HFFc6 (cell line): Measurements from ENCODE around the gene PIGA. TPM values are rescaled to one million over a fixed set of nuclear protein-coding genes. Genes with fewer than 3 reads are reported as not detected.
"Not testable (repeated sequence)": the region's sequence is repeated elsewhere in the genome, so short reads cannot be mapped to it uniquely, and the experiment has no call there.

Experiments used
- DNase-seq: peaks from one replicate; pipeline ENCODE4 v3.0.0-alpha.2; 2018
- H3K27ac Mint-ChIP-seq: 2 replicates; pipeline ENCODE4 v1.8.0; 2020; ENCODE audit warnings: mild to moderate bottlenecking, mixed read lengths
- H3K27me3 Mint-ChIP-seq: 2 replicates; pipeline ENCODE4 v1.8.0; 2021; ENCODE audit warnings: mild to moderate bottlenecking, moderate library complexity, mixed read lengths; ENCODE audit not compliant: insufficient read depth
- H3K36me3 Mint-ChIP-seq: 2 replicates; pipeline ENCODE4 v1.8.0; 2021; ENCODE audit warnings: low read depth, mixed read lengths
- H3K4me1 Mint-ChIP-seq: 2 replicates; pipeline ENCODE4 v1.8.0; 2020; ENCODE audit warnings: low read depth, mixed read lengths
- H3K4me3 Mint-ChIP-seq: 2 replicates; pipeline ENCODE4 v1.8.0; 2020; ENCODE audit warnings: mild to moderate bottlenecking, moderate library complexity, mixed read lengths
- H3K9me3 Mint-ChIP-seq: 2 replicates; pipeline ENCODE4 v1.8.0; 2020; ENCODE audit warnings: mild to moderate bottlenecking, mixed read lengths
- CTCF ChIP-seq: fragments of 200-600 bp; sonication (generic); IDR thresholded peaks from 2 replicates; pipeline ENCODE4 v1.5.0; 2021; ENCODE audit warnings: antibody characterized with exemption, mild to moderate bottlenecking
- total RNA-seq, 6 experiments: library from RNA; stranded (reverse); fragmentation: NEBNext Ultra II Directional; extraction: Animal tissue kit (Norgen Biotek cat#: 25700); gene quantifications; 2 replicates in 1 of 6; 3 replicates in 5 of 6; pipeline ENCODE4 v1.2.3, GENCODE V29; 2021

PIGA gene
- total RNA-seq, 6 experiments from 2014 or later = 4.8 to 6.8 (median 6.0) TPM

DNA sequence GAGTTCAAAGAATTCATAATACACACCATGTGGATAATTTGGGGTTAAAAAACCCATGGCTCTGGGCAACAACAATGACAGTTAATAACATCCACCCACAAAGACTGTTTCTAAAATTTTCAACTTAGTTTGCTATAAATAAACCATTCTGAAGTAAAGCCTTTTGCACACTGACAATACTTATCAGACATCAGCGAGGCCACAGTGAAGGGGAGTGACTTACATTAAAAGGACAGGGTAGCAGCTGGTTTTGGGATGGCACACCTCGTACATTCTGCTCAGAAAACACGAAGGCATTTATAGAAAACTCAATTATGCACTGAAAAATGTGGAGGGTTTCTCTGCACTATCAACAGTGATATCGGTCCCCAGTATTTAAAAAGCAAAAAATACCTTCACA is 15.0 kb downstream of the PIGA start:
- no peaks in the 10 kb centered on the region for H3K36me3 Mint-ChIP-seq
- no peak overlapping the region for H3K4me3 Mint-ChIP-seq

GRCh38 chrX:15319075-15319474 is 16.2 kb downstream of the PIGA start:
- Mint-ChIP-seq H3K27me3 (no peaks in the 10 kb centered on the region), H3K27ac (no peak overlapping the region), H3K36me3 (no peaks in the 10 kb centered on the region), H3K4me1 (no peaks in the 10 kb centered on the region), H3K9me3 (no peaks in the 10 kb centered on the region), H3K4me3 (no peak overlapping the region)
- DNase-seq = no peak
- no peak for TF ChIP-seq CTCF

More for the DNA sequence above, 15.0 kb downstream of the PIGA start:
- H3K4me1 Mint-ChIP-seq = no peaks in the 10 kb centered on the region
- DNase-seq = no peak
- no peaks in the 10 kb centered on the region for H3K9me3 Mint-ChIP-seq
- H3K27ac Mint-ChIP-seq = no peak overlapping the region
- TF ChIP-seq CTCF = no peak
- no peaks in the 10 kb centered on the region for H3K27me3 Mint-ChIP-seq

DNA sequence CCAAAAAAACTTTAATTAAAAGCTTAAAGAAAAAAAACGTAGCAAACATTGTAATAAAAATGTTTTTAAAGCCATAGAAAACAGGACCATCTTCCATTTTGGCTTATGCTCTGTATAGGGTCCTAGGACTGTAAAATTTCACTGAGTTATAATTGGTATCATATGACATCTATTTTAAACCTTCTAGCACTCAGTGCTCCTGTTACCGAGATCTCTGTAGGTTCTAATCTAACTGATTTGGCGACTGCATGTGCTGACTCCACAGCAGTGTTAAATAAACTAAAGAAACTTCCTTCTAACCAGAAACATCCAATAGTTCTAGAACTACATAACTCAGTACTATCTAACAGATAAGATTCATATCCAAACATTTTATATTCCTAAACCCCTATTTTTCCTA is 19.8 kb downstream of the PIGA start, which contains the start of gene ASB11:
Gene ASB11 (minus strand): TSS at position 132 of the 400 bp plus-strand sequence. CDS start 35 bp downstream, at position 97.
- Mint-ChIP-seq H3K4me3 (no peak within 1 kb of the TSS), H3K27me3 (no peaks in the 10 kb centered on the region), H3K9me3 (no peaks in the 10 kb centered on the region), H3K4me1 (no peaks in the 10 kb centered on the region), H3K27ac (no peak within 1 kb of the TSS), H3K36me3 (no peaks in the 10 kb centered on the region)
- TF ChIP-seq CTCF = no peak
- DNase-seq = no peak

- Mint-ChIP-seq H3K27ac (no peak overlapping the region), H3K36me3 (no peaks in the 10 kb centered on the region), H3K9me3 (no peaks in the 10 kb centered on the region), H3K4me1 (no peaks in the 10 kb centered on the region), H3K4me3 (no peak overlapping the region), H3K27me3 (no peaks in the 10 kb centered on the region)
- no peak for TF ChIP-seq CTCF
- no peak for DNase-seq
These were observed 20.9 kb downstream of the PIGA start for GRCh38 chrX:15314472-15314871.

DNA sequence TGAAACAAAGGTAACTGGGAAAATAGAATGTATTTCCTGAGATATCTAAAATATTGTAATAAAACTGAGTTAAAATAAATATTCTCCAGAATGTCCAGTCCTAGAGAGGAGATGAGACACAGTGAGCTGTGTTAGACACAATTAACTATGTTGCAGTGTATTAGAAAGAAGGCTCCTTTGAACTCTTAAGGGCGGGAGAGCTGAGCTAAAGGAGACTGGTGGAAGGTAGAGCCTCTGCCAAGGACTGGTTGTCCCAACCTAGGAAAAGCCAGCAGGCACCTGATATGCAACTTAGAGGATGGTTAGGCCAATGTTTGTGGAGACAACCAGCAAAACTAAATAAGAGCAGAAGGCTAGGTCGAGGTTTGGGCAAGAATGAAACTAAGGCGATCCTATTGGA is 24.2 kb downstream of the PIGA start:
- Mint-ChIP-seq H3K4me1 (no peaks in the 10 kb centered on the region), H3K4me3 (no peak overlapping the region), H3K27me3 (peaks cover 2% of the 10 kb centered on the region; the same call in 1 of the 2 replicates), H3K27ac (no peak overlapping the region), H3K9me3 (no peaks in the 10 kb centered on the region), H3K36me3 (no peaks in the 10 kb centered on the region)
- TF ChIP-seq CTCF = no peak
- DNase-seq = no peak

GRCh38 chrX:15310117-15310516 is 25.2 kb downstream of the PIGA start:
- peak; percentile 4 for DNase-seq
- Mint-ChIP-seq H3K27me3 (peaks cover 2% of the 10 kb centered on the region; the same call in 1 of the 2 replicates), H3K9me3 (no peaks in the 10 kb centered on the region), H3K4me1 (no peaks in the 10 kb centered on the region), H3K27ac (no peak overlapping the region), H3K4me3 (no peak overlapping the region), H3K36me3 (no peaks in the 10 kb centered on the region)
- TF ChIP-seq CTCF = no peak

DNA sequence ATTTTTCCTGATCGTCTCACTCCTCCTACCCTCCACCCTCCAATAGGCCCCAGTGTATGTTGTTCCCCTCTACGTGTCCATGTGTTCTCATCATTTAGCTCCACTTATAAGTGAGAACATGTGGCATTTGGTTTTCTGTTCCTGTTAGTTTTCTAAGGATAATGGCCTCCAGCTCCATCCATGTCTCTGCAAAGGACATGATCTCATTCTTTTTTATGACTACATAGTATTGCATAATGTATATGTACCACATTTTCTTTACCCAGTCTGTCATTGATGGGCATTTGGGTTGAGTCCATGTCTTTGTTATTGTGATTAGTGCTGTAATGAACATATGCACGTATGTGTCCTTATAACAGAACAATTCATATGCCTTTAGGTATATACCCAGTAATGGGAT is 29.4 kb downstream of the PIGA start:
- not testable (repeated sequence) for H3K27ac Mint-ChIP-seq, H3K36me3 Mint-ChIP-seq, H3K9me3 Mint-ChIP-seq, H3K27me3 Mint-ChIP-seq, H3K4me1 Mint-ChIP-seq, DNase-seq, H3K4me3 Mint-ChIP-seq
